Right lobe of liver (tissue), 6 donors: ENCODE measurements around the gene CLEC2D. TPM values are rescaled to one million over a fixed set of nuclear protein-coding genes. Genes with fewer than 3 reads are reported as not detected.

ENCODE experiments used
- ATAC-seq, 4 donors: fragments of 200-7000 bp; cut with Tn5 transposase; one replicate each; pipeline ENCODE4 v1.9.1; 2020; ENCODE audit warnings: mild to moderate bottlenecking in 4 of 4, moderate library complexity in 4 of 4
- DNase-seq, 3 donors: peaks; one replicate each; pipeline ENCODE4 v3.0.0-alpha.2; 2020
- H3K27ac ChIP-seq, 3 donors: fragments of 200-600 bp; one replicate each; pipeline ENCODE4 v1.8.0; 2022
- H3K27me3 ChIP-seq, 2 donors: fragments of 200-600 bp; one replicate each; pipeline ENCODE4 v1.8.0; 2022
- H3K36me3 ChIP-seq, 4 donors: fragments of 200-600 bp; sonication (generic) in 1 of 4; one replicate each; pipeline versions ENCODE4 v1.5.1 to v1.8.0; 2017 to 2022; ENCODE audit warnings: control low read depth in 1 of 4
- H3K4me1 ChIP-seq, 4 donors: fragments of 200-600 bp; sonication (generic) in 1 of 4; one replicate each; pipeline versions ENCODE4 v1.5.1 to v1.8.0; 2017 to 2022; ENCODE audit warnings: control low read depth in 1 of 4
- H3K4me3 ChIP-seq, 3 donors: fragments of 200-600 bp; one replicate each; pipeline ENCODE4 v1.8.0; 2022
- H3K9me3 ChIP-seq, 4 donors: fragments of 200-600 bp; sonication (generic) in 1 of 4; one replicate each; pipeline versions ENCODE4 v1.5.1 to v1.8.0; 2017 to 2022; ENCODE audit warnings: control low read depth in 1 of 4
- CTCF ChIP-seq, 4 donors: fragments of 200-600 bp in 3 of 4; fragments of 450-650 bp in 1 of 4; IDR thresholded peaks; one replicate each; pipeline versions ENCODE4 v1.5.1 to v1.8.0; 2016 to 2022; ENCODE audit warnings: antibody characterized with exemption in 4 of 4, mild to moderate bottlenecking in 2 of 4
- POLR2A ChIP-seq: fragments of 450-650 bp; IDR thresholded peaks from one replicate; pipeline ENCODE4 v1.6.1; 2017; ENCODE audit warnings: antibody characterized with exemption, mild to moderate bottlenecking
- WGBS: methylation state at CpG from one replicate; pipeline ENCODE4 v1.1.6; 2018; ENCODE audit warnings: low coverage, low lambda C conversion rate; ENCODE audit not compliant: insufficient coverage; ENCODE audit errors: missing lambda C conversion rate; 5-methylcytosine and 5-hydroxymethylcytosine counted together
- intact Hi-C, 2 donors: fragments of 100-400 bp; cut with DNase I; formaldehyde crosslinking; loops; one replicate each; pipeline versions ENCODE4 v1.11.2 to v1.14.1; 2022
- small RNA-seq, 2 experiments: library from RNA; depleted of rRNA; stranded (forward); fragments of <200 nt; gene quantifications; one replicate each; pipeline ENCODE3, GENCODE V24; 2016
- total RNA-seq, 6 experiments: library from RNA; depleted of rRNA in 2 of 6; stranded (reverse); fragments of >200 nt in 2 of 6; fragmentation: NEBNext Ultra II Directional in 3 of 6; extraction: Animal tissue kit (Norgen Biotek cat#: 25700) in 3 of 6; gene quantifications; one replicate each; pipeline versions ENCODE4 v1.1.0 to v1.2.4, GENCODE V29; 2016 to 2023
- donor health status: DM: no; HTN: yes; CAD: no.
- donor health status: DM: no; HTN: no; CAD: no.
- donor health status: DM: no; HTN: no; CAD: no.
- donor health status: DM: no; HTN: yes; CAD: no.
- donor health status: DM: no; HTN: yes; CAD: no.

The CLEC2D gene
- total RNA-seq, 6 experiments from 2014 or later = 0.62 to 4.4 (median 1.6) TPM

GRCh38 chr12:9742661-9743060 is 73.1 kb downstream of the CLEC2D start:
- H3K27ac ChIP-seq = no peak overlapping the region
- H3K9me3 ChIP-seq = no peaks in the 10 kb centered on the region
- WGBS = 34% methylated on average over 4 of the region's 5 CpGs
- TF ChIP-seq POLR2A = no peak
- peaks cover 0 to 5% of the 10 kb centered on the region in 2 donors for H3K27me3 ChIP-seq
- ATAC-seq = peak in 3 of 4 donors; percentile 40 to 47 (median 44)
- DNase-seq = no peak
- intact Hi-C loops = no loop called here
- H3K4me3 ChIP-seq = no peak overlapping the region
- H3K4me1 ChIP-seq = no peaks in the 10 kb centered on the region
- no peaks in the 10 kb centered on the region for H3K36me3 ChIP-seq

GRCh38 chr12:9745199-9745598 is 75.7 kb downstream of the CLEC2D start:
- Histone ChIP-seq H3K4me3 (no peak overlapping the region), H3K4me1 (no peaks in the 10 kb centered on the region), H3K27ac (no peak overlapping the region), H3K36me3 (no peaks in the 10 kb centered on the region), H3K27me3 (peaks cover 0 to 5% of the 10 kb centered on the region in 2 donors), H3K9me3 (no peaks in the 10 kb centered on the region)
- 76% methylated on average over 3 of the region's 3 CpGs for WGBS
- no peak for ATAC-seq
- intact Hi-C loops = no loop called here
- TF ChIP-seq CTCF (IDR thresholded peaks at IDR 0.05) (no peak), POLR2A (no peak)
- DNase-seq = no peak

Small RNA genes lying within 50 kb of the gene (small RNA-seq; reads per million reads assigned to genes)
- gene AC010186.4 = 0 reads per million in 2 experiments
- 0 reads per million in 2 experiments for gene RNU6-700P

Other genes with a start within 250 kb of the CLEC2D start
- 1 to 10 TPM in 3 of 6 experiments, under 1 TPM in 3; 0.22 to 1.9 (median 1.1) TPM for gene KLRB1, start 61.8 kb upstream of the CLEC2D start, total RNA-seq
- gene CLECL1, start 63.4 kb downstream of the CLEC2D start, total RNA-seq = under 1 TPM in 2 of 6 experiments, not detected in 4; 0.56 to 0.60 TPM
- gene CD69, start 91.2 kb downstream of the CLEC2D start, total RNA-seq = 1 to 10 TPM in 3 of 6 experiments, under 1 TPM in 3; 0.26 to 2.3 (median 1.0) TPM
- 1 to 10 TPM in 2 of 6 experiments, under 1 TPM in 2, not detected in 2; 0.65 to 1.4 (median 0.90) TPM for gene KLRF1, start 157.8 kb downstream of the CLEC2D start, total RNA-seq
- gene CLEC2B, start 199.6 kb downstream of the CLEC2D start, total RNA-seq = 10 to 100 TPM in 1 of 6 experiments, 1 to 10 TPM in 5; 1.4 to 11.1 (median 4.9) TPM
- gene KLRF2, start 211.8 kb downstream of the CLEC2D start, total RNA-seq = not detected